ENCODE data around the gene NXF3. TPM values are rescaled to one million over a fixed set of nuclear protein-coding genes. Genes with fewer than 3 reads are reported as not detected.
"Not testable (repeated sequence)": the region's sequence is repeated elsewhere in the genome, so short reads cannot be mapped to it uniquely, and the experiment has no call there.

Gene NXF3
- total RNA-seq, 1 experiment from 2014 or later: not detected

GRCh38 chrX:103107836-103108235, 14.9 kb upstream of the NXF3 start:
- Histone ChIP-seq H2AFZ (ENCODE audit: low read length) (no peak overlapping the region), H2BK20ac (ENCODE audit: low read depth, low read length, poor library complexity, severe bottlenecking) (no peak overlapping the region), H2BK5ac (ENCODE audit: insufficient read length, low read length) (no peak overlapping the region), H2BK120ac (ENCODE audit: low read depth, low read length, poor library complexity, severe bottlenecking) (no peak overlapping the region), H3K4me2 (ENCODE audit: insufficient read depth, insufficient read length, low read length) (no peak overlapping the region), H3K18ac (ENCODE audit: insufficient read length, low read depth, low read length) (no peak overlapping the region), H3K9ac (ENCODE audit: extremely low read depth, insufficient read length, low read length) (no peak overlapping the region), H3K56ac (ENCODE audit: insufficient read length, low read depth, low read length) (no peak overlapping the region), H3K79me1 (ENCODE audit: insufficient read depth, low read depth, low read length, poor library complexity, severe bottlenecking) (no peaks in the 10 kb centered on the region), H3K9me3 (ENCODE audit: control insufficient read depth, low read depth, low read length) (peaks cover 22% of the 10 kb centered on the region), H3T11ph (ENCODE audit: low read length) (no peak overlapping the region), H3K14ac (ENCODE audit: insufficient read depth, low read length) (no peak overlapping the region), H3K27ac (ENCODE audit: insufficient read length, low read depth, low read length) (no peak overlapping the region), H2BK12ac (ENCODE audit: insufficient read length, low read depth, low read length) (no peak overlapping the region), H4K5ac (ENCODE audit: insufficient read length, low read depth, low read length) (no peak overlapping the region), H3K4me1 (ENCODE audit: insufficient read depth, low read length) (no peaks in the 10 kb centered on the region), H2BK15ac (ENCODE audit: low read depth, low read length) (no peak overlapping the region), H3K23ac (ENCODE audit: insufficient read length, low read depth, low read length) (no peak overlapping the region), H4K8ac (replicated peaks; ENCODE audit: insufficient read length, low read depth, low read length) (no peak overlapping the region), H4K91ac (ENCODE audit: insufficient read length, low read depth, low read length) (no peak overlapping the region), H3K27me3 (ENCODE audit: insufficient read depth, low read length) (no peaks in the 10 kb centered on the region), H4K20me1 (ENCODE audit: control insufficient read depth, insufficient read depth, insufficient read length) (no peaks in the 10 kb centered on the region), H3K23me2 (ENCODE audit: insufficient read length, low read depth, low read length, poor library complexity, severe bottlenecking) (no peaks in the 10 kb centered on the region), H3K79me2 (ENCODE audit: insufficient read depth, low read length) (no peaks in the 10 kb centered on the region), H2AK5ac (ENCODE audit: insufficient read length, low read length) (no peak overlapping the region), H3K4ac (ENCODE audit: low read depth, low read length) (no peak overlapping the region)
- TF ChIP-seq CTCF (conservative IDR thresholded peaks at IDR 0.05): no peak
- H3K4me3 Mint-ChIP-seq: no peak overlapping the region
- WGBS (ENCODE audit: extremely low coverage, insufficient read length, low lambda C conversion rate): no CpG with 5 or more reads among the region's 4 CpGs
- peaks cover 4% of the 10 kb centered on the region for H3K27me3 Mint-ChIP-seq (ENCODE audit: low read depth)
- DNase-seq: no peak
- peaks cover 7 to 23% (median 14%) of the 10 kb centered on the region in 3 experiments for H3K36me3 Mint-ChIP-seq (ENCODE audit: insufficient read depth in 1 of 3, low read depth in 3 of 3)
- H3K9me3 Mint-ChIP-seq: peaks cover 74 to 76% of the 10 kb centered on the region in 2 experiments
- H3K27ac Mint-ChIP-seq: no peak overlapping the region
- no peaks in the 10 kb centered on the region for H3K4me1 Mint-ChIP-seq

GRCh38 chrX:103107227-103107737, 14.3 kb upstream of the NXF3 start:
- H2BK5ac ChIP-seq (ENCODE audit: insufficient read length, low read length); H2AK5ac ChIP-seq (ENCODE audit: insufficient read length, low read length); H3K23me2 ChIP-seq (ENCODE audit: insufficient read length, low read depth, low read length, poor library complexity, severe bottlenecking); H2BK15ac ChIP-seq (ENCODE audit: low read depth, low read length); H3T11ph ChIP-seq (ENCODE audit: low read length); H3K27ac ChIP-seq (ENCODE audit: insufficient read length, low read depth, low read length); H2AFZ ChIP-seq (ENCODE audit: low read length); H4K5ac ChIP-seq (ENCODE audit: insufficient read length, low read depth, low read length); H2BK20ac ChIP-seq (ENCODE audit: low read depth, low read length, poor library complexity, severe bottlenecking); H3K23ac ChIP-seq (ENCODE audit: insufficient read length, low read depth, low read length); DNase-seq; H3K4me3 Mint-ChIP-seq; H4K8ac ChIP-seq (replicated peaks; ENCODE audit: insufficient read length, low read depth, low read length); H3K4me1 Mint-ChIP-seq; H3K27ac Mint-ChIP-seq; H3K9ac ChIP-seq (ENCODE audit: extremely low read depth, insufficient read length, low read length); H3K4ac ChIP-seq (ENCODE audit: low read depth, low read length); H3K79me2 ChIP-seq (ENCODE audit: insufficient read depth, low read length); H2BK120ac ChIP-seq (ENCODE audit: low read depth, low read length, poor library complexity, severe bottlenecking); H3K14ac ChIP-seq (ENCODE audit: insufficient read depth, low read length); H2BK12ac ChIP-seq (ENCODE audit: insufficient read length, low read depth, low read length); H3K4me1 ChIP-seq (ENCODE audit: insufficient read depth, low read length); H3K18ac ChIP-seq (ENCODE audit: insufficient read length, low read depth, low read length); H3K79me1 ChIP-seq (ENCODE audit: insufficient read depth, low read depth, low read length, poor library complexity, severe bottlenecking); H3K56ac ChIP-seq (ENCODE audit: insufficient read length, low read depth, low read length); H3K27me3 Mint-ChIP-seq (ENCODE audit: low read depth); H4K91ac ChIP-seq (ENCODE audit: insufficient read length, low read depth, low read length); H4K20me1 ChIP-seq (ENCODE audit: control insufficient read depth, insufficient read depth, insufficient read length); H3K27me3 ChIP-seq (ENCODE audit: insufficient read depth, low read length); H3K4me2 ChIP-seq (ENCODE audit: insufficient read depth, insufficient read length, low read length): not testable (repeated sequence)
- peaks cover 22% of the 10 kb centered on the region for H3K9me3 ChIP-seq (ENCODE audit: control insufficient read depth, low read depth, low read length)
- Mint-ChIP-seq H3K36me3 (ENCODE audit: insufficient read depth in 1 of 3, low read depth in 3 of 3) (peaks cover 7 to 23% (median 14%) of the 10 kb centered on the region in 3 experiments), H3K9me3 (peaks cover 71 to 73% of the 10 kb centered on the region in 2 experiments)
- WGBS (ENCODE audit: extremely low coverage, insufficient read length, low lambda C conversion rate): no CpG with 5 or more reads among the region's 21 CpGs
